Kidney epithelial cell (primary cell): ENCODE measurements around the gene PCSK5. TPM values are rescaled to one million over a fixed set of nuclear protein-coding genes. Genes with fewer than 3 reads are reported as not detected.

Experiments used
- DNase-seq: peaks from one replicate; pipeline ENCODE4 v3.0.0-alpha.2; 2010; ENCODE audit warnings: low read depth
- H3K27me3 ChIP-seq: 2 replicates; pipeline ENCODE4 v1.6.0; 2011; ENCODE audit warnings: low read length; ENCODE audit not compliant: control insufficient read depth, insufficient read depth
- H3K36me3 ChIP-seq: 2 replicates; pipeline ENCODE4 v1.5.1; 2011; ENCODE audit warnings: low read length; ENCODE audit not compliant: control insufficient read depth, insufficient read depth
- H3K4me3 ChIP-seq: 2 replicates; pipeline ENCODE4 v1.5.1; 2011; ENCODE audit warnings: low read depth, mild to moderate bottlenecking, control low read depth, low read length
- total RNA-seq: library from RNA; depleted of rRNA; stranded (reverse); fragments of >200 nt; gene quantifications from 2 replicates; pipeline ENCODE4 v1.2.3, GENCODE V29; 2015
- TF ChIP-seq, protein P1 (sequence below): IDR thresholded peaks from 2 replicates; pipeline ENCODE4 v1.5.1; 2011; ENCODE audit warnings: mild to moderate bottlenecking, moderate library complexity, low read length, control low read depth, inconsistent platforms; ENCODE audit not compliant: insufficient read depth, poor library complexity, severe bottlenecking

PCSK5 gene
- total RNA-seq, 1 donor from 2014 or later, result 3.8 TPM

DNA sequence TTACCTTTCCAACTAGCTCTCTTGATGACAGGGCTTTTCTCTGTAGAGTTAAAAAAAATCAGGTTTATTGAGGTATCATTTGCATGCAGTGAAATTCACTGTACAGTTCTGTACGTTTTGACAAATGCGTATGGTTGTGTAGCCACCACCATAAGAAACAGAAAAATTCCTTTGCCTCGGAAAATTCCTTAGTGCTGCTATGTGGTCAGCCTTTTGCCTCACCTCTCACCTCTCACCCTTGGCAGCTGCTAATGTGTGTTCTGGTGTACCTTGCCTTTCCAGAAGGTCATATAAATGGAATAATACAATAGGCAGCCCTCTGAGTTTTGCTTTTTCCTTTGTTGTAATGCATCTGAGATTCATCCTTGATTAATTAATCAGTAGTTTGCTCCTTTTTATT is 28.4 kb downstream of the PCSK5 start:
- Histone ChIP-seq H3K4me3 (no peak overlapping the region), H3K36me3 (no peaks in the 10 kb centered on the region), H3K27me3 (no peaks in the 10 kb centered on the region)
- DNase-seq, result no peak
- TF ChIP-seq, protein P1, sequence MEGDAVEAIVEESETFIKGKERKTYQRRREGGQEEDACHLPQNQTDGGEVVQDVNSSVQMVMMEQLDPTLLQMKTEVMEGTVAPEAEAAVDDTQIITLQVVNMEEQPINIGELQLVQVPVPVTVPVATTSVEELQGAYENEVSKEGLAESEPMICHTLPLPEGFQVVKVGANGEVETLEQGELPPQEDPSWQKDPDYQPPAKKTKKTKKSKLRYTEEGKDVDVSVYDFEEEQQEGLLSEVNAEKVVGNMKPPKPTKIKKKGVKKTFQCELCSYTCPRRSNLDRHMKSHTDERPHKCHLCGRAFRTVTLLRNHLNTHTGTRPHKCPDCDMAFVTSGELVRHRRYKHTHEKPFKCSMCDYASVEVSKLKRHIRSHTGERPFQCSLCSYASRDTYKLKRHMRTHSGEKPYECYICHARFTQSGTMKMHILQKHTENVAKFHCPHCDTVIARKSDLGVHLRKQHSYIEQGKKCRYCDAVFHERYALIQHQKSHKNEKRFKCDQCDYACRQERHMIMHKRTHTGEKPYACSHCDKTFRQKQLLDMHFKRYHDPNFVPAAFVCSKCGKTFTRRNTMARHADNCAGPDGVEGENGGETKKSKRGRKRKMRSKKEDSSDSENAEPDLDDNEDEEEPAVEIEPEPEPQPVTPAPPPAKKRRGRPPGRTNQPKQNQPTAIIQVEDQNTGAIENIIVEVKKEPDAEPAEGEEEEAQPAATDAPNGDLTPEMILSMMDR, result no peak

DNA sequence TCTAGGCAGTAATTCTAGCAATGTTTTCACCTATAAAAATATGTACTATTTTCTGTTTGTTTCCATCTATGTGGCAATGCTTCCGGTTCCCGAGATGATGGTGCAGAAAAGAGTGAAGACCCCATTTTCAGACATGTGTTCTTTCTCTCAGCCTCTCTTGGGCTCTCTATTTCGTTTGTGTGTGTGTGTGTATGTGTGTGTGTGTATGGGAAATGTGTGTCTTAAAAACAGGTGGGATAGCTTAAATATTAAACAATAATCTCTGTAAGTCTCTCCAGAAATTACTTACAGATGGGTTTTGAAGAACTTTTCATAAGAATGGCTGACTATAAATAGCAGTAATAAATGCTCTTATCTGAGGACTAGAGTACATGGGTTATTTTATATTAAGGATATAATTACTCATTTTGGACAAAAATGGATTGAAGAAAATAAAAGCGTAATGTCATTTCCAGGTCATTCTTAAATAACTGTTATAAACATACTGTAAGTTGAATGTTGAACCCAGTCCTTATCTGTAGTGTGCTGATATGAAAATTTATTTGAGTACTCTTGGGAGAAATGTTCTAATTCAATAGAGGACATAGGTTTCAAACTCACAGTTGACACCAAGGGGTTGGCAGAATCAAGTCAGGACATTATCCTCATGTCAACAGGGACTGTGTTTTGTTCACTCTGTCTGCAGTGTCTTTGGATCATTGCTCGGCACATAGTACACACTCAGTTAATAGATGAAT is 31.1 kb downstream of the PCSK5 start:
- DNase-seq, result no peak
- no peaks in the 10 kb centered on the region for H3K27me3 ChIP-seq
- H3K36me3 ChIP-seq, result no peaks in the 10 kb centered on the region
- no peak overlapping the region for H3K4me3 ChIP-seq
- TF ChIP-seq, protein P1, result no peak

DNA sequence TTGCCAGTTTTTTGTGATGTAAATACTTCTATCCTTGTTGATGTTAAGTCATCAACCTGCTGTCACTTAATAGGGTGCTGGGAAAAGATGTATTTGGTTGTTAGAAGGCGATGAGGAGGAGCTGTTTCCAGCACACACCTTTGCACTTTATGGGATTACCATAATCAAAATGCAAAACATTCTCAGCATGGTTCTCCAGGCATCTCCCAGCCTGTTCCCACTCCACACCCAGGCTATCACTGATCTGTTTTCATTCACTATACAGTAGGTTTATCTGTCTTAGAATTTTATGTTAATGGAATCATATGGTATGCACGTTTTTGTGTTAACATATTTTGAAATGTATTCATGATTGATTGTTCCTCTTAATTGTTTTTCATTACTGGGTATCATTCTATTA is 35.9 kb downstream of the PCSK5 start:
- Histone ChIP-seq H3K27me3 (no peaks in the 10 kb centered on the region), H3K4me3 (no peak overlapping the region), H3K36me3 (no peaks in the 10 kb centered on the region)
- DNase-seq, result no peak
- TF ChIP-seq, protein P1, result no peak

DNA sequence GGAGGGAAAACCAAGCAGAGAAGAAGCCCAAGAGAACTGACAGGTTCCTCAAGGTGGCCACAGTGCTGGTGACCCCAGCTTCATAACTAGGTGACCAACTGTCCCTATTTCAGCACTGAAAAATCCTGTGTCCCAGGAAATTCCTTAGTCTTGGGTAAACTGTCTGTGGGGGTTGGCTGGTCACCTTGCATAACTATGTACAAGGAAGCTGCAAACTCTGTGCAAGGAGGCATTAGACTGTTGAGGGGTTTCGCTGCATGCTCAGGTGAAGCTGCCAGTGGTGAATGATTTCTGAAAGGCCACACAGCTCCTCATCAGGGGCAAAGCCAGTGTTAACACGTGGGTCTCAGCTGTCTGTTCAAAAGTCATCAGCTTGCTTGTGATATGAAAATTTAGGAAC is 36.9 kb downstream of the PCSK5 start:
- Histone ChIP-seq H3K27me3 (no peaks in the 10 kb centered on the region), H3K4me3 (no peak overlapping the region), H3K36me3 (no peaks in the 10 kb centered on the region)
- no peak for DNase-seq
- TF ChIP-seq, protein P1, result no peak

DNA sequence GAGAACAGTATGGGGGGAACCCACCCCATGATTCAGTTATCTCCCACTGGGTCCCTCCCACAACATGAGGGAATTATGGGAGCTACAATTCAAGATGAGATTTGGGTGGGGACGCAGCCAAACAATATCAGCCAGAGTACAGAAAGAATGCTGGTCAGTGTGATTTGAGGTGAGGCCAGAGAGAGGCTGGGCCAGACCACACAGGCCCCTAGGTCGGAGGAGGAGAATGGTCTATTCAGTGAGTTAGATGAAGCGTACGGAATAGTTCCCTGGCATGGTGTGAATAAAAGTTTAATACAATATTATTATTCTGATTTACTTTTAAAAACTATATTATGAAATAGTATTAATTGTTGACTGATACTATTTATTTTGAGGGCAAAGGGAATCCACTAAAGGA is 39.7 kb downstream of the PCSK5 start:
- H3K27me3 ChIP-seq, result no peaks in the 10 kb centered on the region
- no peak overlapping the region for H3K4me3 ChIP-seq
- DNase-seq, result no peak
- TF ChIP-seq, protein P1, result no peak
- H3K36me3 ChIP-seq, result no peaks in the 10 kb centered on the region

DNA sequence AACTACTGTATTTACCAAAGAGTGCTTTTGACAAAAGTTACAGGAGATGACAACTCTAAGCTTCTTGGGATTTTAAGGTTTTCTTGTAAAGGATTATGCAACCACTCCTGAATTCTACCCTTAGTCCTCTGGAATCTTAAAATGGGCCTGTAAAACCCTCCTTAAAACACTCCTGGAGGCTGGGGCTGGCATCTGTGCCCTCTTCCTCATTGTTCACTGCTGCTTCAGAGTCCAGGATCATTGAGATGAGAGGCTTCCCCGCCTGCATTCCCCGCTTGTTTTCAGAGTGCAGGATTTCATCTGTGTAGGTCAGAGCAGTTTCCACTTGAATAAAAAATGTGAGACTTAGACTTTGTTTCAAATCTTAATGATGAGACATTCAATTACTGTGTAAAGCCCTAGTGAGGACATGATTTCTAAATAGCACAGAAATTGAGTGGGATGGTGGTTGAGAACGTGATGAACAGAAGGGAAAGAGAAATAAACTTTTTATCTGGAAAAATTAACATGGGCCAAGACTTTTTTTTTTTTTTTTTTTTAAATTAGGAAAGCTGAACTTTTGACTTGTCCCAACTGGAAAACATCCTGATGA is 40.4 kb downstream of the PCSK5 start:
- no peaks in the 10 kb centered on the region for H3K27me3 ChIP-seq
- H3K36me3 ChIP-seq, result no peaks in the 10 kb centered on the region
- no peak overlapping the region for H3K4me3 ChIP-seq
- TF ChIP-seq, protein P1, result no peak
- no peak for DNase-seq
